Neuronal stem cell (in vitro differentiated cells): ENCODE data around the gene RNF38.

Experiments used
- DNase-seq: peaks from one replicate; pipeline ENCODE4 v3.0.0-alpha.2; 2013; ENCODE audit warnings: low spot score
- H2AFZ ChIP-seq: one replicate; pipeline ENCODE4 v1.6.1; 2013; ENCODE audit warnings: mild to moderate bottlenecking, low read length, inconsistent platforms
- H2AK5ac ChIP-seq: 2 replicates; pipeline ENCODE4 v1.6.1; 2013; ENCODE audit warnings: low read depth, mild to moderate bottlenecking, inconsistent platforms, low read length, moderate library complexity, mixed read lengths
- H2BK120ac ChIP-seq: 2 replicates; pipeline ENCODE4 v1.6.1; 2013; ENCODE audit warnings: low read depth, mild to moderate bottlenecking, inconsistent platforms, low read length, moderate library complexity, mixed read lengths
- H2BK12ac ChIP-seq: one replicate; pipeline ENCODE4 v1.6.1; 2013; ENCODE audit warnings: low read length, inconsistent platforms
- H2BK15ac ChIP-seq: 2 replicates; pipeline ENCODE4 v1.6.1; 2013; ENCODE audit warnings: mild to moderate bottlenecking, low read length, inconsistent platforms, mixed read lengths
- H2BK5ac ChIP-seq: one replicate; pipeline ENCODE4 v1.6.1; 2013; ENCODE audit warnings: inconsistent platforms, mild to moderate bottlenecking, low read length, moderate library complexity
- H3K14ac ChIP-seq: one replicate; pipeline ENCODE4 v1.6.1; 2013; ENCODE audit warnings: low read length, inconsistent platforms
- H3K18ac ChIP-seq: 2 replicates; pipeline ENCODE4 v1.6.1; 2013; ENCODE audit warnings: low read length, inconsistent platforms
- H3K23ac ChIP-seq: 2 replicates; pipeline ENCODE4 v1.6.1; 2013; ENCODE audit warnings: low read depth, mild to moderate bottlenecking, mixed read lengths, low read length, inconsistent platforms; ENCODE audit not compliant: poor library complexity
- H3K27ac ChIP-seq: replicated peaks from 3 replicates; pipeline ENCODE4 v1.5.1; 2013; ENCODE audit warnings: low read length, inconsistent platforms
- H3K27me3 ChIP-seq, 3 experiments: 2 replicates each; pipeline ENCODE4 v1.6.1; 2013; ENCODE audit warnings: low read length in 3 of 3, mild to moderate bottlenecking in 2 of 3, inconsistent platforms in 1 of 3, low read depth in 1 of 3, mixed read lengths in 1 of 3, moderate library complexity in 1 of 3; ENCODE audit not compliant: control insufficient read depth in 3 of 3, insufficient read depth in 3 of 3
- H3K36me3 ChIP-seq, 2 donors: replicated peaks in 1 of 2; 2 replicates each; pipeline ENCODE4 v1.6.1; 2013; ENCODE audit warnings: low read length in 2 of 2; ENCODE audit not compliant: control insufficient read depth in 2 of 2, insufficient read depth in 2 of 2
- H3K4ac ChIP-seq: 2 replicates; pipeline ENCODE4 v1.6.1; 2013; ENCODE audit warnings: inconsistent platforms, mild to moderate bottlenecking, low read length, moderate library complexity
- H3K4me1 ChIP-seq, 2 donors: 1 replicate in 1 of 2; 2 replicates in 1 of 2; pipeline ENCODE4 v1.6.1; 2013; ENCODE audit warnings: low read length in 2 of 2, low read depth in 1 of 2; ENCODE audit not compliant: control insufficient read depth in 2 of 2, insufficient read depth in 1 of 2
- H3K4me2 ChIP-seq: one replicate; pipeline ENCODE4 v1.6.1; 2013; ENCODE audit warnings: mild to moderate bottlenecking, low read length, inconsistent platforms; ENCODE audit not compliant: insufficient read depth, poor library complexity, severe bottlenecking
- H3K4me3 ChIP-seq, 2 donors: 2 replicates each; pipeline ENCODE4 v1.5.1; 2013; ENCODE audit warnings: low read length in 2 of 2, mild to moderate bottlenecking in 2 of 2, inconsistent platforms in 1 of 2, moderate library complexity in 1 of 2
- H3K79me1 ChIP-seq: one replicate; pipeline ENCODE4 v1.6.1; 2013; ENCODE audit warnings: low read depth, mild to moderate bottlenecking, inconsistent platforms, low read length, moderate library complexity
- H3K9ac ChIP-seq: one replicate; pipeline ENCODE4 v1.6.1; 2013; ENCODE audit warnings: mild to moderate bottlenecking, low read depth, low read length, inconsistent platforms; ENCODE audit not compliant: poor library complexity
- H3K9me3 ChIP-seq, 2 donors: replicated peaks in 1 of 2; 2 replicates each; pipeline versions ENCODE3 to v1.6.1; 2013; ENCODE audit warnings: low read length in 2 of 2, mild to moderate bottlenecking in 2 of 2, inconsistent platforms in 1 of 2, low read depth in 1 of 2, mixed read lengths in 1 of 2, moderate library complexity in 1 of 2; ENCODE audit not compliant: control insufficient read depth in 2 of 2, insufficient read depth in 1 of 2
- H4K8ac ChIP-seq: one replicate; pipeline ENCODE4 v1.6.1; 2013; ENCODE audit warnings: low read depth, mild to moderate bottlenecking, inconsistent platforms, low read length, moderate library complexity
- H4K91ac ChIP-seq: one replicate; pipeline ENCODE4 v1.6.1; 2013; ENCODE audit warnings: low read length, low read depth, mild to moderate bottlenecking, inconsistent platforms; ENCODE audit not compliant: poor library complexity
- WGBS, 2 donors: extraction: QIAGEN DNeasy Blood & Tissue Kit; methylation state at CpG; one replicate each; pipeline ENCODE4 v1.1.7; 2013; ENCODE audit warnings: missing lambda C conversion rate in 2 of 2, mixed read lengths in 1 of 2; ENCODE audit not compliant: insufficient read length in 2 of 2, insufficient replicate concordance in 1 of 2; ENCODE audit errors: extremely low coverage in 2 of 2; 5-methylcytosine and 5-hydroxymethylcytosine counted together

Gene RNF38

DNA sequence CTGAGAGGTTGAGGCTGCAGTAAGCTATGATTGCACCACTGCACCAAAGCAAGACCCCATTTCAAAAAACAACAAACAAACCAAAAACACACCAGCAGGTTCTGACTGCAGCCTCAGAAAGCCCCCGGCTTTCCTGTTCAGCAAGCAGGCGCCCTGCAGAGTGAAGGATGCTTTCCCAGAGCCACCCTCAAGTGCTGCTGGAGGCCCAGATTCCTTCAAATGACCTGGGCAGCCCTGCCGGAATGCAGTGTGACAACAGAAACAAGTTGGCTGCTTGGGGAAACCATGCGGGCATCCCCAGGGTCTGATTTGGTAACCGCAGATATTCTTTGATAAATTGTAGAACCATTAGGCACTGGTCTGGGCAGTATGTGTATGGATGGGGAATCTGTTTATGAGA is 106.2 kb downstream of the RNF38 start:
- Histone ChIP-seq H3K18ac (peak overlapping the region; percentile 53), H2AK5ac (no peak overlapping the region), H2BK15ac (no peak overlapping the region), H2AFZ (no peak overlapping the region), H3K14ac (peak overlapping the region; percentile 6), H3K4me2 (no peak overlapping the region), H3K79me1 (no peaks in the 10 kb centered on the region), H2BK120ac (no peak overlapping the region), H3K23ac (no peak overlapping the region), H3K4ac (no peak overlapping the region), H3K27ac (no peak overlapping the region), H3K9me3 (no peaks in the 10 kb centered on the region), H3K9ac (no peak overlapping the region), H4K8ac (no peak overlapping the region), H2BK12ac (no peak overlapping the region), H3K36me3 (no peaks in the 10 kb centered on the region), H4K91ac (no peak overlapping the region), H3K27me3 (no peaks in the 10 kb centered on the region), H3K4me3 (no peak overlapping the region), H3K4me1 (peaks cover 0 to 4% of the 10 kb centered on the region in 2 donors), H2BK5ac (no peak overlapping the region)
- WGBS, 2 donors: no CpG with 5 or more reads among the region's 5 CpGs
- DNase-seq: no peak

DNA sequence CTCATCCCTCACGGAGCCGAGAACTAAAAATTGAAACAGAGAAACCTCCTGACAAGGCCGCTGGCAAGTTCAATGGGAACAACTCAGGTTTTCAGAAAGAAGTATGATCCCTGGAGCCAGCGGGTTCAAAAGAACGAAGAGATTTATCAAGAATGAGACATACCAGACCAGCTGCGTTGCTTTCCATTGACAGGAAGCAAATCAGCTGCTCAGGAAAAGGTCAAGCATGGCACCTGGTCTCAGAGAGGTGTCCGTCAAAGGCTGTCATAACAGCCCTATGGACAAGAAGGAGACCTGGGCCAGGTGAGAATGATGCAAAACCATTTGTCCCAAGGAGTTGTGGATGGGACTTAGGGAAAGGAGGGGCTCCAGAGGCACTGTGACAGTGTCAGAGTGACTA is 106.9 kb downstream of the RNF38 start:
- Histone ChIP-seq H3K23ac (peak overlapping the region; percentile 81), H3K9ac (no peak overlapping the region), H3K27me3 (no peaks in the 10 kb centered on the region), H3K4me1 (peaks cover 0 to 4% of the 10 kb centered on the region in 2 donors), H3K14ac (no peak overlapping the region), H4K8ac (no peak overlapping the region), H3K4me2 (no peak overlapping the region), H2BK12ac (no peak overlapping the region), H3K79me1 (no peaks in the 10 kb centered on the region), H3K27ac (no peak overlapping the region), H2BK15ac (peak overlapping the region; percentile 27), H2AK5ac (no peak overlapping the region), H2BK120ac (no peak overlapping the region), H3K9me3 (no peaks in the 10 kb centered on the region), H3K4me3 (no peak overlapping the region), H4K91ac (no peak overlapping the region), H2AFZ (no peak overlapping the region), H3K4ac (no peak overlapping the region), H2BK5ac (no peak overlapping the region), H3K18ac (no peak overlapping the region), H3K36me3 (no peaks in the 10 kb centered on the region)
- WGBS, 2 donors: no CpG with 5 or more reads among the region's 7 CpGs
- no peak for DNase-seq

DNA sequence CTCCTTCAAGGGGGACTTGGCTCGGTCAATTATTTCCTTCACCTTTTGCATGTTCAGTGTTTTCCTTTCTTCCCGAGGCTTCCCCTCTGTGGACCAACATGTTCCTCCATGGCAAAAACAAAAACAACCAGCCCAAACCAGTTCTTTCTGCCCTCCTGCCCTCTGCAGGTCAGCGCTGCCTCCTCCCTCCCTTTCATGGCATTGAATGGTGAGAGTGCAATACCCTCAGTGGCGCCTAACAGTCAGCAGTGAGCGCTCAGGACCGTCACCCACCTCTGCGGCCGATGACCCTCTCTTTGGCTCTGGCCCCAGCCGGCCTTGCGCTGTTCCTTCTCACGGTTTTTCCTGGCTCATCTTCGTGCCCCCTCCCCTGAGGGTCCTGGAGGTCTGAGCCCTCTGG is 107.4 kb downstream of the RNF38 start:
- no peak for DNase-seq
- no CpG with 5 or more reads among the region's 12 CpGs for WGBS, 2 donors
- Histone ChIP-seq H3K9me3 (no peaks in the 10 kb centered on the region), H2AK5ac (no peak overlapping the region), H3K27ac (no peak overlapping the region), H3K36me3 (no peaks in the 10 kb centered on the region), H3K4ac (no peak overlapping the region), H4K91ac (no peak overlapping the region), H3K14ac (no peak overlapping the region), H3K9ac (no peak overlapping the region), H2BK12ac (no peak overlapping the region), H4K8ac (no peak overlapping the region), H3K18ac (peak overlapping the region; percentile 67), H2AFZ (peak overlapping the region; percentile 56), H3K27me3 (no peaks in the 10 kb centered on the region), H2BK120ac (no peak overlapping the region), H2BK15ac (peak overlapping the region; percentile 27), H3K23ac (peak overlapping the region; percentile 81), H3K4me3 (no peak overlapping the region), H3K79me1 (no peaks in the 10 kb centered on the region), H3K4me2 (no peak overlapping the region), H3K4me1 (peaks cover 0 to 4% of the 10 kb centered on the region in 2 donors), H2BK5ac (no peak overlapping the region)

DNA sequence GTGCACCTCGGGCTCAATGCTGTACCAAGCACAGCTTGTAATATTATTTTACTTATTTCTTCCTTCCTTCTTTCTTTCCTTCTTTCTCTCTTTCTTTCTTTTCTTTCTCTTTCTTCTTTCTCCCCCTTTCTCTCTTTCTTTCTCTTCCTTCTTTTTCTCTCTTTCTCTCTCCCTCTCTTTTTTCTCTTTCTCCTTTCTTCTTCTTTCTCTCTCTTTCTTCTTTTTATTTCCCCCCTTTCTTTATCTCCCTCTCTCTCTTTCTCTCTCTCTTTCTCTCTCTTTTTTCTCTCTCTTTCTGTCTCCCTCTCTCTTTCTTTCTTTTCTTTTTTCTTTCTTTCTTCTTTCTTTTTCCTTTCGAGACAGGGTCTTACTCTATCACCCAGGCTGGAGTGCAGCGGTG is 109.1 kb downstream of the RNF38 start:
- no peak overlapping the region for H3K27ac ChIP-seq
- H3K23ac ChIP-seq: no peak overlapping the region
- H2AK5ac ChIP-seq: no peak overlapping the region
- no peaks in the 10 kb centered on the region for H3K36me3 ChIP-seq
- H3K18ac ChIP-seq: no peak overlapping the region
- H2BK15ac ChIP-seq: no peak overlapping the region
- no peak overlapping the region for H4K8ac ChIP-seq
- no peak overlapping the region for H3K4me2 ChIP-seq
- H3K9ac ChIP-seq: no peak overlapping the region
- H2BK5ac ChIP-seq: no peak overlapping the region
- H3K27me3 ChIP-seq: no peaks in the 10 kb centered on the region
- WGBS, 2 donors: no CpG with 5 or more reads among the region's 3 CpGs
- H3K14ac ChIP-seq: no peak overlapping the region
- no peak overlapping the region for H2AFZ ChIP-seq
- no peak overlapping the region for H3K4ac ChIP-seq
- H4K91ac ChIP-seq: no peak overlapping the region
- no peak for DNase-seq
- peaks cover 0 to 4% of the 10 kb centered on the region in 2 donors for H3K4me1 ChIP-seq
- no peak overlapping the region for H3K4me3 ChIP-seq
- H3K9me3 ChIP-seq: no peaks in the 10 kb centered on the region
- H2BK12ac ChIP-seq: no peak overlapping the region
- H3K79me1 ChIP-seq: no peaks in the 10 kb centered on the region
- no peak overlapping the region for H2BK120ac ChIP-seq
